ENCODE measurements around the gene SLC6A11.

SLC6A11 gene

DNA sequence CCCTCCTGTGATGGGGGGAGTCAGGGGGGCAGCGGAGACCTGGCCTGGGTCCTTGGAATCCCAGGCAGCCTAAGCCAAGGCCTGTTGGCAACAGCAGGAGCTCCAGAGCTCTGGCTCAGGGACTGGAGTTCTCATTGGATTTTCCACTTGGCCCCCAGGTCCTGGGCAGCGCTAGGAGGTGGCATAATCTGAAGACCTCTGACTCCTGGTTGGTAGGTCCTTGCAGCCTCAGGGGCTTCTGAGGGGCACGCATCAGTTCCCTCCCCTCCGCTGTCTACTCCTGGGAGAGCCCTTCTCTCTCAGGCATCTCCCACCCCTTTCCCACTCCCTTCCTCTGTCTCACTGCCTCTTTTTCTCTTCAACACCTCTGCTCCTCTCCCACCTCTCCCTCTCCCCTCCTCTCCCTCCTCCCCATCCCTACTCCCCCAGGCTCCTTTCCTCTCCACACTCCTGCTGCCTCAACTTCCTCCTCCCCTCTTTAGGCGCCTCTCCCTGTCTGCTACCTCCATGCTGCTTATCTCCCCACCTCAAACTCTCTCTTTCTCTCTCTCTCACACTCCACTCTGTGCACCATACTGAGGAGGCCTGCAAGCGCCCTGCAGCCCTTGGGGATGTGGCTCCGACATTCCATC, 135.4 kb downstream of the SLC6A11 start:
- H3K4me3 ChIP-seq (ENCODE audit: low read depth, low read length): no peak overlapping the region
- no peaks in the 10 kb centered on the region for H3K36me3 ChIP-seq (ENCODE audit: control insufficient read depth, insufficient read depth, low read length)
- no peaks in the 10 kb centered on the region for H3K4me1 ChIP-seq
- no peak overlapping the region for H3K27ac ChIP-seq
- no peak overlapping the region for H3K9ac ChIP-seq
- TF ChIP-seq, protein P1, sequence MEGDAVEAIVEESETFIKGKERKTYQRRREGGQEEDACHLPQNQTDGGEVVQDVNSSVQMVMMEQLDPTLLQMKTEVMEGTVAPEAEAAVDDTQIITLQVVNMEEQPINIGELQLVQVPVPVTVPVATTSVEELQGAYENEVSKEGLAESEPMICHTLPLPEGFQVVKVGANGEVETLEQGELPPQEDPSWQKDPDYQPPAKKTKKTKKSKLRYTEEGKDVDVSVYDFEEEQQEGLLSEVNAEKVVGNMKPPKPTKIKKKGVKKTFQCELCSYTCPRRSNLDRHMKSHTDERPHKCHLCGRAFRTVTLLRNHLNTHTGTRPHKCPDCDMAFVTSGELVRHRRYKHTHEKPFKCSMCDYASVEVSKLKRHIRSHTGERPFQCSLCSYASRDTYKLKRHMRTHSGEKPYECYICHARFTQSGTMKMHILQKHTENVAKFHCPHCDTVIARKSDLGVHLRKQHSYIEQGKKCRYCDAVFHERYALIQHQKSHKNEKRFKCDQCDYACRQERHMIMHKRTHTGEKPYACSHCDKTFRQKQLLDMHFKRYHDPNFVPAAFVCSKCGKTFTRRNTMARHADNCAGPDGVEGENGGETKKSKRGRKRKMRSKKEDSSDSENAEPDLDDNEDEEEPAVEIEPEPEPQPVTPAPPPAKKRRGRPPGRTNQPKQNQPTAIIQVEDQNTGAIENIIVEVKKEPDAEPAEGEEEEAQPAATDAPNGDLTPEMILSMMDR (IDR thresholded peaks at IDR 0.05): no peak
- H3K4me2 ChIP-seq (ENCODE audit: low read length): no peak overlapping the region
- peak overlapping the region; percentile 25 for H2AFZ ChIP-seq
- H3K9me3 ChIP-seq (ENCODE audit: control insufficient read depth, low read length): no peaks in the 10 kb centered on the region
- no peaks in the 10 kb centered on the region for H3K79me2 ChIP-seq
- H3K27me3 ChIP-seq (ENCODE audit: control insufficient read depth, insufficient read depth, low read length): no peaks in the 10 kb centered on the region

GRCh38 chr3:10952525-10952924, 136.5 kb downstream of the SLC6A11 start:
- Histone ChIP-seq H3K4me2 (ENCODE audit: low read length) (no peak overlapping the region), H3K36me3 (ENCODE audit: control insufficient read depth, insufficient read depth, low read length) (no peaks in the 10 kb centered on the region), H3K27me3 (ENCODE audit: control insufficient read depth, insufficient read depth, low read length) (no peaks in the 10 kb centered on the region), H3K4me3 (ENCODE audit: low read depth, low read length) (no peak overlapping the region), H3K79me2 (no peaks in the 10 kb centered on the region), H3K4me1 (no peaks in the 10 kb centered on the region), H3K9me3 (ENCODE audit: control insufficient read depth, low read length) (no peaks in the 10 kb centered on the region), H3K27ac (no peak overlapping the region), H3K9ac (no peak overlapping the region), H2AFZ (no peak overlapping the region)
- TF ChIP-seq, protein P1 (IDR thresholded peaks at IDR 0.05): no peak

DNA sequence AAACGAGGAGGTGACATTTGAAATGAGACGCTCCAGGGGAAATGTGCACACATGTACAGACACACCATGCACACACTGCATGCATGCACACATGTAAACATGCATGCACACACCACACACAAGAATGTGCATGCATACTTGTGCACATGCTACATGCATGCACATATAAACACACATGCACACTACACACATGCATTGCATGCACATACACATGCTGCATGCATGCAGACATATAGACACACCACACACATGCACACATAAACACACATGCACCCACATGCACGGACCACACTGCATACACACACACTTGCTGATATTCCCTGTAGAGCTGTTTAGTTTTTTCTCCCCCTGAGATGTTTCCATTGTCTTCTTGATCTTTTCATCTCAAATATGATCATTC, 138.7 kb downstream of the SLC6A11 start:
- Histone ChIP-seq H3K27ac (no peak overlapping the region), H3K9me3 (ENCODE audit: control insufficient read depth, low read length) (no peaks in the 10 kb centered on the region), H3K36me3 (ENCODE audit: control insufficient read depth, insufficient read depth, low read length) (no peaks in the 10 kb centered on the region), H3K27me3 (ENCODE audit: control insufficient read depth, insufficient read depth, low read length) (no peaks in the 10 kb centered on the region), H3K79me2 (no peaks in the 10 kb centered on the region), H2AFZ (no peak overlapping the region), H3K9ac (no peak overlapping the region), H3K4me2 (ENCODE audit: low read length) (no peak overlapping the region), H3K4me3 (ENCODE audit: low read depth, low read length) (no peak overlapping the region), H3K4me1 (no peaks in the 10 kb centered on the region)
- TF ChIP-seq, protein P1 (IDR thresholded peaks at IDR 0.05): no peak

DNA sequence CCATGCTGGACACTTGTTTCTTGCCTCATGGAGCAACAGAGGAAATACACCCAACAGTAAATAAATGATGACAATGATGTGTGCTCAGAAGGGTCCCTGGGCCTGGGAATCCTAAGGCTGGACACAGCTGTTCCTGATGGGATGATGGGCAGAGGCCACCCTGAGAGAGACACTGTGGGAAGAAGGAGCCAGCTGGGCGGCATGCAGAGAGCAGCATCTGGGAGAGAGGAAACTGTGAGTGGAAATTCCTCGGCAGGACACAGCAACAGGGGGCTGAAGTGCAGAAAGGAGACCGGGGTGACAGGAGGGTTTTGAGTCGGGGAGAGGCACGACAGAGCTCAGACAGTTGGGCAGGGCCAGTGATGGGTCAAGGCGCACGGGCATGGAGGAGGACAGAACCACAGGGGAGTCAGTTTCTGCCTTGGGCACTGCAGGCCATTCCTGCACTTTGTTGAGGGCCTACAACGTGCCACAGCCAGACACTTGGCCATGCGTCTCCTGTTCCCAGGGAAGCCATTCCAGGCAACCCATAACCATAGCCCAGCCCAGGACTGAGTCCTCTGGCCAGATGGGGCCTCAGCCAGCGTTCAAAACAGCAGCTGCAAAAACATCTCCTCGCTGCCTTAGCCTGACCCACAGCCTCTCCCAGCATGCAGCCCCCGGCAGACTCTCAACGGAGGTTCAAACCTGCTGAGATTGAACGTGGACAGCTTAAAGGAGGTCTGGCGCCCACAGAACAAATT, 139.9 kb downstream of the SLC6A11 start:
- Histone ChIP-seq H3K4me2 (ENCODE audit: low read length) (no peak overlapping the region), H3K36me3 (ENCODE audit: control insufficient read depth, insufficient read depth, low read length) (no peaks in the 10 kb centered on the region), H3K4me1 (no peaks in the 10 kb centered on the region), H3K27me3 (ENCODE audit: control insufficient read depth, insufficient read depth, low read length) (no peaks in the 10 kb centered on the region), H2AFZ (no peak overlapping the region), H3K27ac (no peak overlapping the region), H3K9me3 (ENCODE audit: control insufficient read depth, low read length) (no peaks in the 10 kb centered on the region), H3K9ac (no peak overlapping the region), H3K4me3 (ENCODE audit: low read depth, low read length) (no peak overlapping the region), H3K79me2 (no peaks in the 10 kb centered on the region)
- TF ChIP-seq, protein P1 (IDR thresholded peaks at IDR 0.05): no peak
